ENCODE data around the gene C19orf67.

DNA sequence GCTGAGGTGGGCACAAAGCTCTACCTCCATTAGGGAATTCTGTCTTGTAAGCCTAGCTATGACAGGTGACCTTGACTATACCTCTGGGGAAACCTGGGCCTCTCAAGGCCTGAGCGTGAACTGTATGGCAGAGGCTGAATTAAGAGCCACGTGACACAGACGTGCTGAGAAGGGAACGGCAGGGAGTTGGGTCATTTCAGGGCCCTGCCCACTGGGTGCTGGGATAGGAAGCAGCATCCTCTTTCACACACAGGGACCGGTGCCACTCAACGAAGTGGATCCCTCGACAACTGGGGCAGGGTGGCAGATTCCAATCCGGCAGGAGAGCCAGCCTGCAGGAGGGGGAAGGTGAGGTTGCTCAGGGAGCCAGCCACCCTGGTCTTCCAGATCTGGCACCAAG is 41.6 kb upstream of the C19orf67 start:
- TF ChIP-seq, protein P1, sequence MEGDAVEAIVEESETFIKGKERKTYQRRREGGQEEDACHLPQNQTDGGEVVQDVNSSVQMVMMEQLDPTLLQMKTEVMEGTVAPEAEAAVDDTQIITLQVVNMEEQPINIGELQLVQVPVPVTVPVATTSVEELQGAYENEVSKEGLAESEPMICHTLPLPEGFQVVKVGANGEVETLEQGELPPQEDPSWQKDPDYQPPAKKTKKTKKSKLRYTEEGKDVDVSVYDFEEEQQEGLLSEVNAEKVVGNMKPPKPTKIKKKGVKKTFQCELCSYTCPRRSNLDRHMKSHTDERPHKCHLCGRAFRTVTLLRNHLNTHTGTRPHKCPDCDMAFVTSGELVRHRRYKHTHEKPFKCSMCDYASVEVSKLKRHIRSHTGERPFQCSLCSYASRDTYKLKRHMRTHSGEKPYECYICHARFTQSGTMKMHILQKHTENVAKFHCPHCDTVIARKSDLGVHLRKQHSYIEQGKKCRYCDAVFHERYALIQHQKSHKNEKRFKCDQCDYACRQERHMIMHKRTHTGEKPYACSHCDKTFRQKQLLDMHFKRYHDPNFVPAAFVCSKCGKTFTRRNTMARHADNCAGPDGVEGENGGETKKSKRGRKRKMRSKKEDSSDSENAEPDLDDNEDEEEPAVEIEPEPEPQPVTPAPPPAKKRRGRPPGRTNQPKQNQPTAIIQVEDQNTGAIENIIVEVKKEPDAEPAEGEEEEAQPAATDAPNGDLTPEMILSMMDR (IDR thresholded peaks at IDR 0.05 in 4 of 5, conservative IDR thresholded peaks at IDR 0.05 in 1 of 5) = no peak
- peak; percentile 30 to 54 for TF ChIP-seq POLR2A (IDR thresholded peaks at IDR 0.05)
